ENCODE results near the gene MBD3L1. TPM values are rescaled to one million over a fixed set of nuclear protein-coding genes. Genes with fewer than 3 reads are reported as not detected.

The MBD3L1 gene
- total and polyA plus RNA-seq, 2 of the 13 experiments (the other 11 are each of a cell fraction or from before 2014, with no cell fraction given), result not detected

- TF ChIP-seq PRMT3 (CRISPR knock-in tag; IDR thresholded peaks at IDR 0.05; ENCODE audit: borderline replicate concordance, low read depth) (no peak), IRF9 (CRISPR knock-in tag; IDR thresholded peaks at IDR 0.05; ENCODE audit: borderline replicate concordance) (no peak), SP1 (IDR thresholded peaks at IDR 0.05) (no peak), SP1 (CRISPR knock-in tag; IDR thresholded peaks at IDR 0.05) (no peak), ZNF224 (CRISPR knock-in tag; IDR thresholded peaks at IDR 0.05) (no peak), NFRKB (IDR thresholded peaks at IDR 0.05) (no peak), GZF1 (CRISPR knock-in tag; IDR thresholded peaks at IDR 0.05) (no peak), SIN3A (IDR thresholded peaks at IDR 0.05; ENCODE audit: borderline replicate concordance, low read depth, low read length) (no peak), ZNF407 (CRISPR knock-in tag; IDR thresholded peaks at IDR 0.05; ENCODE audit: not compliant biosample characterization) (no peak)
- TF ChIP-seq, protein P1, sequence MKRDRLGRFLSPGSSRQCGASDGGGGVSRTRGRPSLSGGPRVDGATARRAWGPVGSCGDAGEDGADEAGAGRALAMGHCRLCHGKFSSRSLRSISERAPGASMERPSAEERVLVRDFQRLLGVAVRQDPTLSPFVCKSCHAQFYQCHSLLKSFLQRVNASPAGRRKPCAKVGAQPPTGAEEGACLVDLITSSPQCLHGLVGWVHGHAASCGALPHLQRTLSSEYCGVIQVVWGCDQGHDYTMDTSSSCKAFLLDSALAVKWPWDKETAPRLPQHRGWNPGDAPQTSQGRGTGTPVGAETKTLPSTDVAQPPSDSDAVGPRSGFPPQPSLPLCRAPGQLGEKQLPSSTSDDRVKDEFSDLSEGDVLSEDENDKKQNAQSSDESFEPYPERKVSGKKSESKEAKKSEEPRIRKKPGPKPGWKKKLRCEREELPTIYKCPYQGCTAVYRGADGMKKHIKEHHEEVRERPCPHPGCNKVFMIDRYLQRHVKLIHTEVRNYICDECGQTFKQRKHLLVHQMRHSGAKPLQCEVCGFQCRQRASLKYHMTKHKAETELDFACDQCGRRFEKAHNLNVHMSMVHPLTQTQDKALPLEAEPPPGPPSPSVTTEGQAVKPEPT (CRISPR knock-in tag; IDR thresholded peaks at IDR 0.05; ENCODE audit: low read depth), result no peak
- TF ChIP-seq, protein P2, sequence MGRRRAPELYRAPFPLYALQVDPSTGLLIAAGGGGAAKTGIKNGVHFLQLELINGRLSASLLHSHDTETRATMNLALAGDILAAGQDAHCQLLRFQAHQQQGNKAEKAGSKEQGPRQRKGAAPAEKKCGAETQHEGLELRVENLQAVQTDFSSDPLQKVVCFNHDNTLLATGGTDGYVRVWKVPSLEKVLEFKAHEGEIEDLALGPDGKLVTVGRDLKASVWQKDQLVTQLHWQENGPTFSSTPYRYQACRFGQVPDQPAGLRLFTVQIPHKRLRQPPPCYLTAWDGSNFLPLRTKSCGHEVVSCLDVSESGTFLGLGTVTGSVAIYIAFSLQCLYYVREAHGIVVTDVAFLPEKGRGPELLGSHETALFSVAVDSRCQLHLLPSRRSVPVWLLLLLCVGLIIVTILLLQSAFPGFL (CRISPR knock-in tag; IDR thresholded peaks at IDR 0.05), result no peak
- TF ChIP-seq, protein P3, sequence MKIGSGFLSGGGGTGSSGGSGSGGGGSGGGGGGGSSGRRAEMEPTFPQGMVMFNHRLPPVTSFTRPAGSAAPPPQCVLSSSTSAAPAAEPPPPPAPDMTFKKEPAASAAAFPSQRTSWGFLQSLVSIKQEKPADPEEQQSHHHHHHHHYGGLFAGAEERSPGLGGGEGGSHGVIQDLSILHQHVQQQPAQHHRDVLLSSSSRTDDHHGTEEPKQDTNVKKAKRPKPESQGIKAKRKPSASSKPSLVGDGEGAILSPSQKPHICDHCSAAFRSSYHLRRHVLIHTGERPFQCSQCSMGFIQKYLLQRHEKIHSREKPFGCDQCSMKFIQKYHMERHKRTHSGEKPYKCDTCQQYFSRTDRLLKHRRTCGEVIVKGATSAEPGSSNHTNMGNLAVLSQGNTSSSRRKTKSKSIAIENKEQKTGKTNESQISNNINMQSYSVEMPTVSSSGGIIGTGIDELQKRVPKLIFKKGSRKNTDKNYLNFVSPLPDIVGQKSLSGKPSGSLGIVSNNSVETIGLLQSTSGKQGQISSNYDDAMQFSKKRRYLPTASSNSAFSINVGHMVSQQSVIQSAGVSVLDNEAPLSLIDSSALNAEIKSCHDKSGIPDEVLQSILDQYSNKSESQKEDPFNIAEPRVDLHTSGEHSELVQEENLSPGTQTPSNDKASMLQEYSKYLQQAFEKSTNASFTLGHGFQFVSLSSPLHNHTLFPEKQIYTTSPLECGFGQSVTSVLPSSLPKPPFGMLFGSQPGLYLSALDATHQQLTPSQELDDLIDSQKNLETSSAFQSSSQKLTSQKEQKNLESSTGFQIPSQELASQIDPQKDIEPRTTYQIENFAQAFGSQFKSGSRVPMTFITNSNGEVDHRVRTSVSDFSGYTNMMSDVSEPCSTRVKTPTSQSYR (CRISPR knock-in tag; IDR thresholded peaks at IDR 0.05; ENCODE audit: borderline replicate concordance), result no peak
These were observed 10.4 kb upstream of the MBD3L1 start (continued) for GRCh38 chr19:8821748-8822241.

Data from HepG2 (cell line).